ENCODE measurements around the gene FLRT2. TPM values are rescaled to one million over a fixed set of nuclear protein-coding genes. Genes with fewer than 3 reads are reported as not detected.

The FLRT2 gene
- total RNA-seq, 1 experiment from 2014 or later, result 11.5 TPM

GRCh38 chr14:85564841-85565527 is 35.0 kb downstream of the FLRT2 start:
- no peak for DNase-seq (ENCODE audit: low spot score)

GRCh38 chr14:85565862-85566296 is 35.9 kb downstream of the FLRT2 start:
- DNase-seq (ENCODE audit: low spot score), result peak; percentile 52

GRCh38 chr14:85566603-85567002 is 36.7 kb downstream of the FLRT2 start:
- DNase-seq (ENCODE audit: low spot score), result peak; percentile 44

- no peak for DNase-seq (ENCODE audit: low spot score)
Observed at GRCh38 chr14:85572011-85572410, 42.1 kb downstream of the FLRT2 start.

GRCh38 chr14:85572845-85573244 is 42.9 kb downstream of the FLRT2 start:
- peak; percentile 71 for DNase-seq (ENCODE audit: low spot score)

- peak; percentile 51 for DNase-seq (ENCODE audit: low spot score)
Observed at GRCh38 chr14:85573406-85573805, 43.5 kb downstream of the FLRT2 start.

DNA sequence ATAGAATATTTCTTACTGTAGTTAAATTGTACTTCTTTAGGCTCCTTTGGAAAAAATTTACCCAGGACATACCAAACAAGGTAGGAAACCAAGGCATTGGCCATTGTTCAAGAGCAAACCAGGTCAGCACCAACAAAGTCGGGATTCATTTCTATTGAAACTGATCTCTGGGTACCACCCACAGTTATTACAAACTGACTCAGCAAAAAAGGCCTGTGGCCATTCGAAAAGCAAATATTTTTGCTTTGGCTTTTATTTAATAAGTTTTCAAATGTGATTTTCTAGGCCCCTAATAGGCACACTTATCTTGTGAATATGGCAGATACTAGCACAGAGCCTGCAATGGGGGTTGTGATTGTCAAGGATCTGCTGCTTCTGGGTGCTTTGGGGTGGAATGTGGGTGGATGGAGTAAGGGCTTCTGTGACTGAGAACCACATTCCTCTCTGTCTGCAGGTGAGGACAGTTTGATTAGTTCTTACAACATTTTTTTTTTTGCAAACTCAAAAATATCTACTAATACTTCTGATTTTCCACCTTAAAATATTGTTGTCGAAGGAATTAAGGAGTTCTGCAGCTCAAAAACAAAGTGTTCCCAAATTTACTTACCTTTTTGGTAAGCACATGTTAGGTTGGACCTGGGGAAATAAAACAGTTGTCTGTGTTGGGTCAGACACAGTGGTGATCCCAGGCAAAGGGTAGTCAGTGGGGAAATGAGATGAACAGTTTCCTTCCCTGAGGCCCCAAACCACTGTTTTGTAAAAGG is 45.1 kb downstream of the FLRT2 start:
- DNase-seq (ENCODE audit: low spot score), result no peak

GRCh38 chr14:85575617-85575898 is 45.6 kb downstream of the FLRT2 start:
- DNase-seq (ENCODE audit: low spot score), result no peak

DNA sequence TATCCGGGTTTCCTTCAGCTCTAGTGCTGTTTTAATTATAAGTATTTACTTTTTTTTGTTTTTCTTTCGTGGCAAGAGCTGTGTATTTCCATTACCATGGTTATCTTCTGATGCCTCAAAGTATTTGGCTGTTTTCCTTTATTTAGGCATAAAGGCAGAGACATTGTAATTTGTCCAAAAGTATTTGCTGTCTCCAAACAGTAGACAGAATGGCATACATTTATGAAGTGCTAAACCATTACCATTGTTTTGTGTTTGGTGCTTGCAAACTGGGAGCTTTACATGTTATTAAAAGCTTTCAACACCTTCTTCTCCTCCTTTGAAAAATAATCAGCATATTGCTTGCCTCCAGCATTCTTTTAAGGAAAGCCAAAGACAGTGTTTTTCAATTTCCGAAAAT is 46.3 kb downstream of the FLRT2 start:
- DNase-seq (ENCODE audit: low spot score), result no peak

GRCh38 chr14:85576848-85577542 is 47.1 kb downstream of the FLRT2 start:
- no peak for DNase-seq (ENCODE audit: low spot score)

DNA sequence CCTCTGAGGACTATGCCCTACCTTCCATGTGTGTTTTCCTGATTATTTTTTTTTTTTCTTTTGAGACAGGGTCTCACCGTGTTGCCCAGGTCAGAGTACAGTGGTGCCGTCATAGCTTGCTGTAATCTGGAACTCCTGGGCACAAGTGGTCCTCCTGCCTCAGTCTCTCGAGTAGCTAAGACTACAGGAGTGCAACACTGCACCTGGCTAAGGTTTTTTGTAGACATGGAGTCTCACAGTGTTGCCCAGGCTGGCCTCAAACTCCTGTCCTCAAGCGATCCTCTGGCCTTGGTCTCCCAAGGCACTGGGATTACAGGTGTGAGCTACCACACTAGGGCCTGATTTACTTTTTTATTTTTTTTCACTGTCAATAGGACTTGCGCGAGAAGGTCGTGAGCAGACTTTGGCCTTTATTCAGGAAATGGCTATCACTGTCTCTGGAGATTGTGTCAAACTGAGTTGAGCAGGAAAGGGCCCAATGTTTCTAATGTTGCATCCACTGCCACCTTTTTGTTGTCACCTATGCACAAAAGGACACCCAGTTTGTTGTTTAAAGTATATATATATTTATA is 47.7 kb downstream of the FLRT2 start:
- DNase-seq (ENCODE audit: low spot score), result no peak

- DNase-seq (ENCODE audit: low spot score), result no peak
Observed at GRCh38 chr14:85578357-85578756, 48.4 kb downstream of the FLRT2 start.

GRCh38 chr14:85578930-85579329 is 49.0 kb downstream of the FLRT2 start:
- DNase-seq (ENCODE audit: low spot score), result no peak

GRCh38 chr14:85579942-85580341 is 50.0 kb downstream of the FLRT2 start:
- no peak for DNase-seq (ENCODE audit: low spot score)

DNA sequence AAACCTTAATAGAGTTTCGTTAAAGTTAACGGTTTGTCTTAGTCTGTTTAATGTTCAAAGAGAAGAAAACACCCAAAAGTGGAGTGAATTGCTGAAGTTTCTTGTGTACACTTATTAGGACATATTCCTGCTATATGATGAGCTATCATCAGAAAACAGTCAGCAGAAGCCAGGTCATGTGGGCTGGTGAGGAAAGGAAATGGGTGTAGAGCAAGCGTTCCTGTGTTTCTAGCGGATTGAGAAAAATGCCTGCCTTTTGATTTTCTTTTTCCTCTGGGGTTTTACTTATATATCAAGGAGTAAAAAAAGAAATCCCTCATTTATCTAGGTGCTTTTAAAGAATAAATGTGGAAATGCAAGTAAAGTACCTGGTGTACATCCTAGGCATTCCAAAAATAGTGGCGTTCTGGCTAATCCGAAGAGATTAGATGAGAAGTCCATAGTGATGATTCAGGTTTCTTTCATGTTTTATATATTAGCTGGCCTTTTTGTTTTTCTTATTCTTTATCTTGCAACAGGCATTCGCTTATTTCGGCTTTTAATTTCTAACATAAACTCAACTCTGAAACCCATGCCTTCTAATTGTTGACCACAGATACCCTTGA is 50.7 kb downstream of the FLRT2 start:
- DNase-seq (ENCODE audit: low spot score), result no peak

GRCh38 chr14:85581691-85582090 is 51.7 kb downstream of the FLRT2 start:
- no peak for DNase-seq (ENCODE audit: low spot score)

- no peak for DNase-seq (ENCODE audit: low spot score)
Observed at GRCh38 chr14:85583380-85583779, 53.4 kb downstream of the FLRT2 start.

GRCh38 chr14:85584481-85584880 is 54.5 kb downstream of the FLRT2 start:
- DNase-seq (ENCODE audit: low spot score), result no peak

DNA sequence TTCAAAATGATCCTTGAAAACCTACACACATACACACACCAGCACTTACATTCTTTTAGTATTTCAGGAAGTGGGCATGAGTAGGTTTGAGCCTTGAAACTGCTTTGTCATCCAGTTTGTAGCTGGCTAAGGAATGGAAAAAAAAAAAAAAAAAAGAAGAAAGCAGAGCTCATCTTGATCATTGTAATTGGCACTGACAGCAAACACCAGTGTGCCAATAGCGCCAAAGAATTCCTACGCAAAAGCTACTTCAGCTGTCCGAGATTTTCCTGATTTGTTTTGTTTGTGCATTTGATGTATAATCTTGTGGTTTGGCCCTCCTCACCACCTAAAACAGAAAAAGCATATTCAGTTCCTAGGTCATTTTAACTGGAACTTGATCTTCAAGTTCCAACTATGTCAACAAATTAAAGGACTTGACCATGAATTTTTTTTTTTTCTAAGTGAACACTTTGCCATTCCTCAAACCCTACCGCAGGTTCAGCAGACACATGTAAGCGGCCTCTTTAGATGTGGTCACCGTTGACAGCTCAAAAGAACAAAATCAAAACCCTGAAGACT is 57.3 kb downstream of the FLRT2 start:
- DNase-seq (ENCODE audit: low spot score), result peak; percentile 52

DNA sequence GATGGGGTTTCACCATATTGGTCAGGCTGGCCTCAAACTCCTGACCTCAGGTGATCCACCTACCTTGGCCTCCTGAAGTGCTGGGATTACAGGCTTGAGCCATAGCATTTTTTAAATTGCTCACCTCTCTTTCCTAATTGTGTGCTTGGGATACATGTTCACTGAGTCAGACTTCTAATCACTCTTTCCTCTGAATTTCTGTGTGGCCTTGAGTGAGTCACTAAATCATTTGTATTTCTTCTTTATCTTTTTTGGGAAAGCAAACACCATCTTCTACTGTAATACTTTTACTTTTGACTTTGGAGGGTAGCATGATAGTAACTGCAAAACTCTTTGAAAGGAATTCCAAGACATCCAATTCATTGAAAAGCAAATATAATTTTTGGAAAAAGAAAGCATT is 60.8 kb downstream of the FLRT2 start:
- DNase-seq (ENCODE audit: low spot score), result no peak

GRCh38 chr14:85594217-85594616 is 64.3 kb downstream of the FLRT2 start:
- no peak for DNase-seq (ENCODE audit: low spot score)

DNA sequence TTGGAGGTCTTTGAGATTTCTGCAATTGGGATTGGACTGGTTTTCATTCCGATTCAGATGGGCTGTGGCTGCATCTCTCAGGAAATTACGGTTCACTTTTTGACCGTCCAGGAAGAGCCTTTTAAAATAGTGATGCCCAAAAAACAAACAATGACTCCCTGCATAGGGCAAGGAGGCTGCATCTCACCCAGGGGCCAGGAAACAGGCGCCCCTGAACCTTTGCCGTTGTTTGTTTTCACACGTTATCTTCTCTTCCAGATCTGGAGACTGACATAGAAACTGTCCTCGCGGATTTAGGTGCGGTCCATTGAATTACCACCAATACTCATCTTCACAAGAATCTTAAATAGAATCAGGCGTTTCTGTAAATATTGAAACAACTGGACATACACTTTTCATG is 66.0 kb downstream of the FLRT2 start:
- no peak for DNase-seq (ENCODE audit: low spot score)
